Measurements from ENCODE around the gene MED4.

- no peak for TF ChIP-seq EZH2 (IDR thresholded peaks at IDR 0.05; ENCODE audit: borderline replicate concordance, low read depth, low read length, poor library complexity, severe bottlenecking)
- no peak for TF ChIP-seq CTCF (conservative IDR thresholded peaks at IDR 0.05; ENCODE audit: low read depth, low read length)
Measured at GRCh38 chr13:48094404-48094780, 512 bp downstream of the MED4 start.

Measured in A673 (cell line).